ENCODE results near the gene TMIE.

DNA sequence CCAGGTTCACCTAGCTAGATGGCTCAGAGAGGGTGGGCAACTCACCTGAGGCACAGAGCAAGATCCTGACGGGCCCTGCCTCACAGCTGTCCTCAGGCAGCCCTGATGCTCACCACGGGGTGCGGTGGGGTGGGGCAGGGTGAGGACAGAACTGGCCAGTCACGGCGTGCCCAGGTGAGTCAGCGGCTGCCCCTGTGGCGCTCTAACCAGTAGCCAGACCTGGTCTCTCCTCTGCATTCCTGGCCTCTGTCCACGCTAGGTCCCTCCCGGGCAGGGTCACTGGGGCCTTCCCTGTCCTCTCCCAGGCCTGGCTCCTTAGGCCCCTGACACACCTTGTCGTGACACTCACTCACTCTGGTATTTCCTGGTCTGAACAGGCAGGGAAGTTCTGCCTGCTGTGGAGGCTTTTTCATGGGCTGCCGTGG lies 8.6 kb upstream of the TMIE start:
- no peak for TF ChIP-seq CTCF (IDR thresholded peaks at IDR 0.05)
- TF ChIP-seq POLR2AphosphoS5 (IDR thresholded peaks at IDR 0.05; ENCODE audit: low read depth, low read length): no peak
- TF ChIP-seq REST (IDR thresholded peaks at IDR 0.05; ENCODE audit: insufficient read depth in 1 of 2, low read depth in 2 of 2, low read length in 1 of 2): no peak
- TF ChIP-seq SIN3A (IDR thresholded peaks at IDR 0.05; ENCODE audit: borderline replicate concordance, insufficient read depth, low read depth, low read length): no peak
